Pancreas (tissue), 10 donors: Measurements from ENCODE around the gene CRYL1. TPM values are rescaled to one million over a fixed set of nuclear protein-coding genes. Genes with fewer than 3 reads are reported as not detected.

Experiments
- ATAC-seq, 4 donors: fragments of 200-7000 bp; cut with Tn5 transposase; one replicate each; pipeline versions ENCODE4 v1.8.0 to v1.9.1; 2020; ENCODE audit warnings: mild to moderate bottlenecking in 4 of 4, moderate library complexity in 4 of 4
- DNase-seq, 6 donors: peaks; one replicate each; pipeline ENCODE4 v3.0.0-alpha.2; 2020
- FAIRE-seq: peaks from 2 replicates; lab custom pipeline; 2012; peaks lifted over from hg19 to GRCh38; lab: Jason Lieb, UNC
- H3K27ac ChIP-seq, 4 donors: fragments of 200-600 bp; sonication (generic); 1 replicate in 3 of 4; 2 replicates in 1 of 4; pipeline versions ENCODE4 v1.5.0 to v1.8.0; 2020
- H3K27me3 ChIP-seq, 4 donors: fragments of 200-600 bp; one replicate each; pipeline ENCODE4 v1.8.0; 2021
- H3K36me3 ChIP-seq, 3 donors: fragments of 200-600 bp; sonication (generic) in 1 of 3; one replicate each; pipeline versions ENCODE4 v1.5.0 to v1.8.0; 2020 to 2021
- H3K4me1 ChIP-seq, 3 donors: fragments of 200-600 bp; one replicate each; pipeline ENCODE4 v1.8.0; 2021
- H3K4me3 ChIP-seq, 4 donors: fragments of 200-600 bp; sonication (generic) in 2 of 4; one replicate each; pipeline versions ENCODE4 v1.5.0 to v1.8.0; 2020 to 2021
- H3K9me3 ChIP-seq, 4 donors: fragments of 200-600 bp; one replicate each; pipeline ENCODE4 v1.8.0; 2021
- CTCF ChIP-seq, 4 donors: fragments of 200-600 bp; sonication (generic) in 3 of 4; IDR thresholded peaks; one replicate each; pipeline versions ENCODE4 v1.5.0 to v1.8.0; 2021; ENCODE audit warnings: antibody characterized with exemption in 4 of 4
- WGBS, 2 donors: extraction: QIAGEN DNeasy Blood & Tissue Kit; methylation state at CpG; one replicate each; pipeline ENCODE4 v1.1.7; 2013; 5-methylcytosine and 5-hydroxymethylcytosine counted together
- intact Hi-C, 3 donors: fragments of 100-400 bp; cut with DNase I; formaldehyde crosslinking; loops; one replicate each; pipeline versions ENCODE4 v1.11.1 to v1.14.2; 2022
- polyA plus RNA-seq, 2 donors: library from polyadenylated mRNA; stranded (reverse); fragments of 200-250 nt; gene quantifications; one replicate each; pipeline ENCODE4 v1.2.3, GENCODE V29; 2013
- total RNA-seq, 6 donors: library from RNA; stranded (reverse); fragmentation: NEBNext Ultra II Directional in 4 of 6; extraction: Animal tissue kit (Norgen Biotek cat#: 25700) in 4 of 6; gene quantifications; one replicate each; pipeline versions ENCODE4 v1.2.1 to v1.2.4, GENCODE V29; 2021 to 2023
- donor health status: healthy with polysubstance abuse.
- donor health status: DM: no; HTN: no; CAD: no; lungs with moderate emphysema.
- donor health status: DM: no; HTN: no; CAD: no.
- donor health status: control.
- donor health status: control.
- donor health status: Bipolar disorder and iron deficiency.
- donor health status: DM: yes; HTN: yes; CAD: no.
- donor health status: DM: no; HTN: no; CAD: no.
- donor health status: DM: no; HTN: no; CAD: no.
- donor health status: DM: yes; HTN: yes; CAD: no.

Gene CRYL1
- total and polyA plus RNA-seq, 8 donors: 12.8 to 31.7 (median 19.3) TPM

- Histone ChIP-seq H3K27ac (no peak overlapping the region), H3K27me3 (no peaks in the 10 kb centered on the region), H3K9me3 (no peaks in the 10 kb centered on the region), H3K36me3 (no peaks in the 10 kb centered on the region), H3K4me1 (no peaks in the 10 kb centered on the region), H3K4me3 (no peak overlapping the region)
- TF ChIP-seq CTCF (IDR thresholded peaks at IDR 0.05): no peak
- intact Hi-C loops: loop anchor here in 1 of 3 donors (10.0 kb wide), 1 partner anchor 218 kb away; no protein-coding TSS in a partner anchor
- FAIRE-seq (no peak), DNase-seq (no peak), ATAC-seq (no peak)
- WGBS, 2 donors: 77 to 85% methylated on average over 10 of the region's 10 CpGs
These were observed 28.5 kb downstream of the CRYL1 start for GRCh38 chr13:20497006-20497775.

GRCh38 chr13:20495087-20496023 lies 30.3 kb downstream of the CRYL1 start:
- intact Hi-C loops: loop anchor here in 1 of 3 donors (10.0 kb wide), 1 partner anchor 219 kb away; no protein-coding TSS in a partner anchor
- ATAC-seq (peak; percentile 82 to 98 (median 95)), DNase-seq (peak in 3 of 6 donors; percentile 30 to 70 (median 33)), FAIRE-seq (peak; percentile 56)
- TF ChIP-seq CTCF (IDR thresholded peaks at IDR 0.05): peak; percentile 83 to 95 (median 90)
- H3K4me3 ChIP-seq: peak overlapping the region in 1 of 4 donors; percentile 25
- H3K27ac ChIP-seq: no peak overlapping the region
- H3K36me3 ChIP-seq: no peaks in the 10 kb centered on the region
- 25 to 27% methylated on average over 14 of the region's 14 CpGs for WGBS, 2 donors
- H3K4me1 ChIP-seq: no peaks in the 10 kb centered on the region
- H3K9me3 ChIP-seq: no peaks in the 10 kb centered on the region
- no peaks in the 10 kb centered on the region for H3K27me3 ChIP-seq

GRCh38 chr13:20494656-20495055 lies 31.0 kb downstream of the CRYL1 start:
- H3K4me1 ChIP-seq: no peaks in the 10 kb centered on the region
- WGBS, 2 donors: 40 to 44% methylated on average over 8 of the region's 8 CpGs
- H3K27me3 ChIP-seq: no peaks in the 10 kb centered on the region
- FAIRE-seq: no peak
- no peak for ATAC-seq
- no peak overlapping the region for H3K4me3 ChIP-seq
- no peak overlapping the region for H3K27ac ChIP-seq
- no peaks in the 10 kb centered on the region for H3K36me3 ChIP-seq
- intact Hi-C loops: loop anchor here in 1 of 3 donors (5.0 to 10.0 kb wide), 2 partner anchors 220 to 433 kb away; no protein-coding TSS in a partner anchor
- H3K9me3 ChIP-seq: no peaks in the 10 kb centered on the region
- DNase-seq: no peak
- no peak for TF ChIP-seq CTCF (IDR thresholded peaks at IDR 0.05)

- 61 to 63% methylated on average over 3 of the region's 3 CpGs for WGBS, 2 donors
- Histone ChIP-seq H3K27ac (no peak overlapping the region), H3K36me3 (no peaks in the 10 kb centered on the region), H3K4me3 (no peak overlapping the region), H3K27me3 (no peaks in the 10 kb centered on the region), H3K9me3 (no peaks in the 10 kb centered on the region), H3K4me1 (no peaks in the 10 kb centered on the region)
- peak in 1 of 4 donors; percentile 10 for TF ChIP-seq CTCF (IDR thresholded peaks at IDR 0.05)
- no peak for DNase-seq
- intact Hi-C loops: loop anchor here in 1 of 3 donors (5.0 to 10.0 kb wide), 2 partner anchors 222 to 435 kb away; no protein-coding TSS in a partner anchor
- peak in 1 of 4 donors; percentile 28 for ATAC-seq
- FAIRE-seq: no peak
These were observed 33.0 kb downstream of the CRYL1 start for GRCh38 chr13:20492641-20493040.
